ENCODE results near the gene LILRB2.
"Not testable (repeated sequence)": the region's sequence is repeated elsewhere in the genome, so short reads cannot be mapped to it uniquely, and the experiment has no call there.

DNA sequence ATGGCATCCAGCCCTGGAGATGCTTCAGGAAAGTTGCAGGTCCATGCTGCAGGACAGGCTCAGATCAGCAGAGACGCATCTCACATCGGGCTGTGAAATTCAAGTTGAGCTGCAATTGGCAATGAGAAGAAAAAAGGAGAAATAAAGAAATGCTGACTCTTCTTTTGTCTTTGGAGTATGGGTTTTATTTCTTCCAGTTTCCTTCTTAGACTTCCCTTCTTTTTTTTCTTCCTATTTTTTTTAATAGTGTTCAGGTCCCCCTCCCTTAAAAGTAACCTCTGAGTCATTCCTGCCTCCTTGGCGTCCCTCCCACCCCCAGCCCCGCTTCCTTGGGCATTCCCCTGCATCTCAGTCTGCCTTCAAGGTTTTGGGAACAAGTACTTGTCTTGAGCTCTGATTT, 9.3 kb downstream of the LILRB2 start:
- TF ChIP-seq, protein P1, sequence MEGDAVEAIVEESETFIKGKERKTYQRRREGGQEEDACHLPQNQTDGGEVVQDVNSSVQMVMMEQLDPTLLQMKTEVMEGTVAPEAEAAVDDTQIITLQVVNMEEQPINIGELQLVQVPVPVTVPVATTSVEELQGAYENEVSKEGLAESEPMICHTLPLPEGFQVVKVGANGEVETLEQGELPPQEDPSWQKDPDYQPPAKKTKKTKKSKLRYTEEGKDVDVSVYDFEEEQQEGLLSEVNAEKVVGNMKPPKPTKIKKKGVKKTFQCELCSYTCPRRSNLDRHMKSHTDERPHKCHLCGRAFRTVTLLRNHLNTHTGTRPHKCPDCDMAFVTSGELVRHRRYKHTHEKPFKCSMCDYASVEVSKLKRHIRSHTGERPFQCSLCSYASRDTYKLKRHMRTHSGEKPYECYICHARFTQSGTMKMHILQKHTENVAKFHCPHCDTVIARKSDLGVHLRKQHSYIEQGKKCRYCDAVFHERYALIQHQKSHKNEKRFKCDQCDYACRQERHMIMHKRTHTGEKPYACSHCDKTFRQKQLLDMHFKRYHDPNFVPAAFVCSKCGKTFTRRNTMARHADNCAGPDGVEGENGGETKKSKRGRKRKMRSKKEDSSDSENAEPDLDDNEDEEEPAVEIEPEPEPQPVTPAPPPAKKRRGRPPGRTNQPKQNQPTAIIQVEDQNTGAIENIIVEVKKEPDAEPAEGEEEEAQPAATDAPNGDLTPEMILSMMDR (conservative IDR thresholded peaks at IDR 0.05 in 1 of 2, IDR thresholded peaks at IDR 0.05 in 1 of 2; ENCODE audit: extremely low read depth in 1 of 2, insufficient read depth in 1 of 2, low read depth in 1 of 2, low read length in 2 of 2): not testable (repeated sequence)
- not testable (repeated sequence) for TF ChIP-seq EZH2 (IDR thresholded peaks at IDR 0.05; ENCODE audit: borderline replicate concordance, low read length)
